ENCODE data around the gene PDE6B. TPM values are rescaled to one million over a fixed set of nuclear protein-coding genes. Genes with fewer than 3 reads are reported as not detected.

PDE6B gene
- total and polyA plus RNA-seq, 2 of the 13 experiments (the other 11 are each of a cell fraction or from before 2014, with no cell fraction given), result 0.38 to 0.40 TPM

GRCh38 chr4:705278-706082 lies 80.1 kb downstream of the PDE6B start, which contains the start of gene PCGF3 (continued):
- TF ChIP-seq MEIS1 (CRISPR knock-in tag; IDR thresholded peaks at IDR 0.05; ENCODE audit: borderline replicate concordance) (no peak), HMG20B (CRISPR knock-in tag; conservative IDR thresholded peaks at IDR 0.05) (no peak), KDM5A (IDR thresholded peaks at IDR 0.05; ENCODE audit: borderline replicate concordance, low read length) (peak; percentile 53; the same call in 1 of the 2 replicates), ZNF607 (CRISPR knock-in tag; IDR thresholded peaks at IDR 0.05; ENCODE audit: borderline replicate concordance) (no peak), EP300 (IDR thresholded peaks at IDR 0.05; ENCODE audit: low read depth in 2 of 2, low read length in 2 of 2) (no peak), EP300 (CRISPR knock-in tag; IDR thresholded peaks at IDR 0.05; ENCODE audit: borderline replicate concordance) (no peak), ZNF782 (CRISPR knock-in tag; IDR thresholded peaks at IDR 0.05; ENCODE audit: borderline replicate concordance) (no peak), ZFY (CRISPR knock-in tag; IDR thresholded peaks at IDR 0.05) (peak; percentile 93), TBL1XR1 (IDR thresholded peaks at IDR 0.05; ENCODE audit: borderline replicate concordance, low read length, partially characterized antibody) (no peak)
- TF ChIP-seq, protein P1, sequence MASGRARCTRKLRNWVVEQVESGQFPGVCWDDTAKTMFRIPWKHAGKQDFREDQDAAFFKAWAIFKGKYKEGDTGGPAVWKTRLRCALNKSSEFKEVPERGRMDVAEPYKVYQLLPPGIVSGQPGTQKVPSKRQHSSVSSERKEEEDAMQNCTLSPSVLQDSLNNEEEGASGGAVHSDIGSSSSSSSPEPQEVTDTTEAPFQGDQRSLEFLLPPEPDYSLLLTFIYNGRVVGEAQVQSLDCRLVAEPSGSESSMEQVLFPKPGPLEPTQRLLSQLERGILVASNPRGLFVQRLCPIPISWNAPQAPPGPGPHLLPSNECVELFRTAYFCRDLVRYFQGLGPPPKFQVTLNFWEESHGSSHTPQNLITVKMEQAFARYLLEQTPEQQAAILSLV (CRISPR knock-in tag; IDR thresholded peaks at IDR 0.05; ENCODE audit: borderline replicate concordance), result peak; percentile 62; the same call in 1 of the 2 replicates
- TF ChIP-seq, protein P2, sequence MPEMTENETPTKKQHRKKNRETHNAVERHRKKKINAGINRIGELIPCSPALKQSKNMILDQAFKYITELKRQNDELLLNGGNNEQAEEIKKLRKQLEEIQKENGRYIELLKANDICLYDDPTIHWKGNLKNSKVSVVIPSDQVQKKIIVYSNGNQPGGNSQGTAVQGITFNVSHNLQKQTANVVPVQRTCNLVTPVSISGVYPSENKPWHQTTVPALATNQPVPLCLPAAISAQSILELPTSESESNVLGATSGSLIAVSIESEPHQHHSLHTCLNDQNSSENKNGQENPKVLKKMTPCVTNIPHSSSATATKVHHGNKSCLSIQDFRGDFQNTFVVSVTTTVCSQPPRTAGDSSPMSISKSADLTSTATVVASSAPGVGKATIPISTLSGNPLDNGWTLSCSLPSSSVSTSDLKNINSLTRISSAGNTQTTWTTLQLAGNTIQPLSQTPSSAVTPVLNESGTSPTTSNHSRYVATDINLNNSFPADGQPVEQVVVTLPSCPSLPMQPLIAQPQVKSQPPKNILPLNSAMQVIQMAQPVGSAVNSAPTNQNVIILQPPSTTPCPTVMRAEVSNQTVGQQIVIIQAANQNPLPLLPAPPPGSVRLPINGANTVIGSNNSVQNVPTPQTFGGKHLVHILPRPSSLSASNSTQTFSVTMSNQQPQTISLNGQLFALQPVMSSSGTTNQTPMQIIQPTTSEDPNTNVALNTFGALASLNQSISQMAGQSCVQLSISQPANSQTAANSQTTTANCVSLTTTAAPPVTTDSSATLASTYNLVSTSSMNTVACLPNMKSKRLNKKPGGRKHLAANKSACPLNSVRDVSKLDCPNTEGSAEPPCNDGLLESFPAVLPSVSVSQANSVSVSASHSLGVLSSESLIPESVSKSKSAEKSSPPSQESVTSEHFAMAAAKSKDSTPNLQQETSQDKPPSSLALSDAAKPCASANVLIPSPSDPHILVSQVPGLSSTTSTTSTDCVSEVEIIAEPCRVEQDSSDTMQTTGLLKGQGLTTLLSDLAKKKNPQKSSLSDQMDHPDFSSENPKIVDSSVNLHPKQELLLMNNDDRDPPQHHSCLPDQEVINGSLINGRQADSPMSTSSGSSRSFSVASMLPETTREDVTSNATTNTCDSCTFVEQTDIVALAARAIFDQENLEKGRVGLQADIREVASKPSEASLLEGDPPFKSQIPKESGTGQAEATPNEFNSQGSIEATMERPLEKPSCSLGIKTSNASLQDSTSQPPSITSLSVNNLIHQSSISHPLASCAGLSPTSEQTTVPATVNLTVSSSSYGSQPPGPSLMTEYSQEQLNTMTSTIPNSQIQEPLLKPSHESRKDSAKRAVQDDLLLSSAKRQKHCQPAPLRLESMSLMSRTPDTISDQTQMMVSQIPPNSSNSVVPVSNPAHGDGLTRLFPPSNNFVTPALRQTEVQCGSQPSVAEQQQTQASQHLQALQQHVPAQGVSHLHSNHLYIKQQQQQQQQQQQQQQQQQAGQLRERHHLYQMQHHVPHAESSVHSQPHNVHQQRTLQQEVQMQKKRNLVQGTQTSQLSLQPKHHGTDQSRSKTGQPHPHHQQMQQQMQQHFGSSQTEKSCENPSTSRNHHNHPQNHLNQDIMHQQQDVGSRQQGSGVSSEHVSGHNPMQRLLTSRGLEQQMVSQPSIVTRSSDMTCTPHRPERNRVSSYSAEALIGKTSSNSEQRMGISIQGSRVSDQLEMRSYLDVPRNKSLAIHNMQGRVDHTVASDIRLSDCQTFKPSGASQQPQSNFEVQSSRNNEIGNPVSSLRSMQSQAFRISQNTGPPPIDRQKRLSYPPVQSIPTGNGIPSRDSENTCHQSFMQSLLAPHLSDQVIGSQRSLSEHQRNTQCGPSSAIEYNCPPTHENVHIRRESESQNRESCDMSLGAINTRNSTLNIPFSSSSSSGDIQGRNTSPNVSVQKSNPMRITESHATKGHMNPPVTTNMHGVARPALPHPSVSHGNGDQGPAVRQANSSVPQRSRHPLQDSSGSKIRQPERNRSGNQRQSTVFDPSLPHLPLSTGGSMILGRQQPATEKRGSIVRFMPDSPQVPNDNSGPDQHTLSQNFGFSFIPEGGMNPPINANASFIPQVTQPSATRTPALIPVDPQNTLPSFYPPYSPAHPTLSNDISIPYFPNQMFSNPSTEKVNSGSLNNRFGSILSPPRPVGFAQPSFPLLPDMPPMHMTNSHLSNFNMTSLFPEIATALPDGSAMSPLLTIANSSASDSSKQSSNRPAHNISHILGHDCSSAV (CRISPR knock-in tag; IDR thresholded peaks at IDR 0.05; ENCODE audit: borderline replicate concordance), result no peak
- TF ChIP-seq, protein P3, sequence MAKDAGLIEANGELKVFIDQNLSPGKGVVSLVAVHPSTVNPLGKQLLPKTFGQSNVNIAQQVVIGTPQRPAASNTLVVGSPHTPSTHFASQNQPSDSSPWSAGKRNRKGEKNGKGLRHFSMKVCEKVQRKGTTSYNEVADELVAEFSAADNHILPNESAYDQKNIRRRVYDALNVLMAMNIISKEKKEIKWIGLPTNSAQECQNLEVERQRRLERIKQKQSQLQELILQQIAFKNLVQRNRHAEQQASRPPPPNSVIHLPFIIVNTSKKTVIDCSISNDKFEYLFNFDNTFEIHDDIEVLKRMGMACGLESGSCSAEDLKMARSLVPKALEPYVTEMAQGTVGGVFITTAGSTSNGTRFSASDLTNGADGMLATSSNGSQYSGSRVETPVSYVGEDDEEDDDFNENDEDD (CRISPR knock-in tag; IDR thresholded peaks at IDR 0.05; ENCODE audit: borderline replicate concordance), result peak; percentile 70; the same call in 1 of the 2 replicates
- TF ChIP-seq, protein P4, sequence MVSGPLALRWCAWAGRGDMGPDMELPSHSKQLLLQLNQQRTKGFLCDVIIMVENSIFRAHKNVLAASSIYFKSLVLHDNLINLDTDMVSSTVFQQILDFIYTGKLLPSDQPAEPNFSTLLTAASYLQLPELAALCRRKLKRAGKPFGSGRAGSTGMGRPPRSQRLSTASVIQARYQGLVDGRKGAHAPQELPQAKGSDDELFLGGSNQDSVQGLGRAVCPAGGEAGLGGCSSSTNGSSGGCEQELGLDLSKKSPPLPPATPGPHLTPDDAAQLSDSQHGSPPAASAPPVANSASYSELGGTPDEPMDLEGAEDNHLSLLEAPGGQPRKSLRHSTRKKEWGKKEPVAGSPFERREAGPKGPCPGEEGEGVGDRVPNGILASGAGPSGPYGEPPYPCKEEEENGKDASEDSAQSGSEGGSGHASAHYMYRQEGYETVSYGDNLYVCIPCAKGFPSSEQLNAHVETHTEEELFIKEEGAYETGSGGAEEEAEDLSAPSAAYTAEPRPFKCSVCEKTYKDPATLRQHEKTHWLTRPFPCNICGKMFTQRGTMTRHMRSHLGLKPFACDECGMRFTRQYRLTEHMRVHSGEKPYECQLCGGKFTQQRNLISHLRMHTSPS (CRISPR knock-in tag; IDR thresholded peaks at IDR 0.05; ENCODE audit: low read depth), result no peak
- TF ChIP-seq, protein P5, sequence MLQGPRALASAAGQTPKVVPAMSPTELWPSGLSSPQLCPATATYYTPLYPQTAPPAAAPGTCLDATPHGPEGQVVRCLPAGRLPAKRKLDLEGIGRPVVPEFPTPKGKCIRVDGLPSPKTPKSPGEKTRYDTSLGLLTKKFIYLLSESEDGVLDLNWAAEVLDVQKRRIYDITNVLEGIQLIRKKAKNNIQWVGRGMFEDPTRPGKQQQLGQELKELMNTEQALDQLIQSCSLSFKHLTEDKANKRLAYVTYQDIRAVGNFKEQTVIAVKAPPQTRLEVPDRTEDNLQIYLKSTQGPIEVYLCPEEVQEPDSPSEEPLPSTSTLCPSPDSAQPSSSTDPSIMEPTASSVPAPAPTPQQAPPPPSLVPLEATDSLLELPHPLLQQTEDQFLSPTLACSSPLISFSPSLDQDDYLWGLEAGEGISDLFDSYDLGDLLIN (CRISPR knock-in tag; IDR thresholded peaks at IDR 0.05; ENCODE audit: borderline replicate concordance), result no peak
